ENCODE data around the gene BEAN1.

DNA sequence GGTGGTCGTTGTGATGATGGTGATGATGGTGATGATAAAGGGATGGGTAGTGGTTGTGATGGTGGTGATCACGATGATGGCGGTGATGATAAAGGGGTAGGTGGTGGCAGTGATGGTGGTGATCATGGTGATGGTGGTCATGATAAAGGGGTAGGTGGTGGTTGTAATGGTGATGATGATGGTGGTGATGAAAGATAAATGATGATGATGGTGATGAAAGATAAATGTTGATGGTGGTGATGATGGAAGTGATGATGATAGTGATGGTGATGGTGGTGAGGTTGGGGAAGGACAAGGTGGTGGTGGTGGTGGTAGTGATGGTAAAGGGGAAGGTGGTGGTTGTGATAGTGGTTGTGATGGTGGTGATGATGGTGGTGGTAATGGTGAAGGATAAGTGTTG lies 46.7 kb upstream of the BEAN1 start:
- TF ChIP-seq, protein P1, sequence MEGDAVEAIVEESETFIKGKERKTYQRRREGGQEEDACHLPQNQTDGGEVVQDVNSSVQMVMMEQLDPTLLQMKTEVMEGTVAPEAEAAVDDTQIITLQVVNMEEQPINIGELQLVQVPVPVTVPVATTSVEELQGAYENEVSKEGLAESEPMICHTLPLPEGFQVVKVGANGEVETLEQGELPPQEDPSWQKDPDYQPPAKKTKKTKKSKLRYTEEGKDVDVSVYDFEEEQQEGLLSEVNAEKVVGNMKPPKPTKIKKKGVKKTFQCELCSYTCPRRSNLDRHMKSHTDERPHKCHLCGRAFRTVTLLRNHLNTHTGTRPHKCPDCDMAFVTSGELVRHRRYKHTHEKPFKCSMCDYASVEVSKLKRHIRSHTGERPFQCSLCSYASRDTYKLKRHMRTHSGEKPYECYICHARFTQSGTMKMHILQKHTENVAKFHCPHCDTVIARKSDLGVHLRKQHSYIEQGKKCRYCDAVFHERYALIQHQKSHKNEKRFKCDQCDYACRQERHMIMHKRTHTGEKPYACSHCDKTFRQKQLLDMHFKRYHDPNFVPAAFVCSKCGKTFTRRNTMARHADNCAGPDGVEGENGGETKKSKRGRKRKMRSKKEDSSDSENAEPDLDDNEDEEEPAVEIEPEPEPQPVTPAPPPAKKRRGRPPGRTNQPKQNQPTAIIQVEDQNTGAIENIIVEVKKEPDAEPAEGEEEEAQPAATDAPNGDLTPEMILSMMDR (conservative IDR thresholded peaks at IDR 0.05 in 1 of 2, IDR thresholded peaks at IDR 0.05 in 1 of 2; ENCODE audit: extremely low read depth in 1 of 2, insufficient read depth in 1 of 2, low read depth in 1 of 2, low read length in 2 of 2): no peak
- no peak for TF ChIP-seq EZH2 (IDR thresholded peaks at IDR 0.05; ENCODE audit: borderline replicate concordance, low read length)
